BJ (cell line): ENCODE results near the gene SPEM2. TPM values are rescaled to one million over a fixed set of nuclear protein-coding genes. Genes with fewer than 3 reads are reported as not detected.
"Not testable (repeated sequence)": the region's sequence is repeated elsewhere in the genome, so short reads cannot be mapped to it uniquely, and the experiment has no call there.

ENCODE experiments used
- CTCF ChIA-PET: fragments of 350-600 bp; formaldehyde crosslinking; extraction: SDS; loops from one replicate; lab custom pipeline; 2021; ENCODE audit warnings: antibody characterized with exemption, inconsistent platforms; lab: Yijun Ruan, JAX
- POLR2A ChIA-PET: fragments of 300-600 bp; sonication (Branson Sonifier 250); formaldehyde crosslinking; extraction: SDS; loops from one replicate; lab custom pipeline; 2021; ENCODE audit warnings: antibody characterized with exemption; lab: Charles Lee
- DNase-seq: peaks from one replicate; pipeline ENCODE4 v3.0.0-alpha.2; 2011; ENCODE audit warnings: low read depth
- H3K27me3 ChIP-seq: 2 replicates; pipeline ENCODE4 v1.6.0; 2011; ENCODE audit warnings: low read length; ENCODE audit not compliant: control insufficient read depth, insufficient read depth
- H3K36me3 ChIP-seq: 2 replicates; pipeline ENCODE4 v1.5.1; 2011; ENCODE audit warnings: low read length; ENCODE audit not compliant: control insufficient read depth, insufficient read depth
- H3K4me3 ChIP-seq: 2 replicates; pipeline ENCODE4 v1.5.1; 2011; ENCODE audit warnings: low read depth, mild to moderate bottlenecking, control low read depth, low read length
- polyA plus RNA-seq: library from polyadenylated mRNA; depleted of rRNA; stranded (reverse); fragments of >200 nt; gene quantifications from 2 replicates; pipeline ENCODE4 v1.2.3, GENCODE V29; 2011
- TF ChIP-seq, protein P1 (sequence below): IDR thresholded peaks from 2 replicates; pipeline ENCODE4 v1.5.1; 2011; ENCODE audit warnings: low read depth, mild to moderate bottlenecking, control low read depth, inconsistent platforms, low read length, moderate library complexity; ENCODE audit not compliant: insufficient read depth

SPEM2 gene
- polyA plus RNA-seq, 1 experiment = not detected

DNA sequence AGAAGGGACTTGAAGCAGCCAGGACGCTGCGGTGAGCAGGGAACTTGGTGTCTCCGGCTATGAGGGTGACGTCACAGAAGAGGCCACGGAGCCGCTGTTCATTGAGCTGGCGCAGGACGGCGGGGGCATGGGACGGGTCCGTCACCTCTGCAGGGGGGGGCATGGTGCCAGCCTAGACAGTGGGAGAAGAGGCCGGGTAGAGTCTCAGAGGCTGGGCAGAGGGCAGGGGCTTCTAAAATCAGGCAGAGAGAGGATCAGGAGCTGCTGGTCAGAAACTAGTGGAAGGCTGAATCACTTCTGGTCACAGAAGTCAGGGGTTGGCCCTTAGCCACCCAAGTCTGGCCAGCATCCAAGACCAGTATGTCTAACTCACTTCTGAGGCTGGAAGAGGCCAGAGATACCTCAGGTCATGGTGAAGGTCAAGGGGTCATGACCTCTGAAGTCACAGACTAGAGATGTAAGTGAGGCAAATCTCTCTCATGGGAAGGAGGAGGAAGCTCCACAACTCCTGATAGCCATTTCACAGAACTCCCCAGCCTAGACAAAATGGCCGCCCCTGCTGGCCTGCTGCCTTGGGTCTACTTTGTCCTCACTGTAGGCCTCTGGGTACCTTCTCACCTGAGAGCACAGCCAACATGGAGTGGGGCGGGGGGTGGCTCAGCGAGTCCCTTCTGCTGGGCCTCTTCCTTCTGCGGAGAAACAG is 41.4 kb downstream of the SPEM2 start:
- no peak for DNase-seq
- H3K36me3 ChIP-seq = peaks cover 37% of the 10 kb centered on the region
- ChIA-PET POLR2A (interaction anchor here (0.6 kb wide), 1 partner anchor 16 kb away, joined by 3 read pairs; no protein-coding TSS in a partner anchor), CTCF (interaction anchor here (0.6 to 1.4 kb wide), 4 partner anchors 19 to 282 kb away, joined by 3 to 4 read pairs (median 3); no protein-coding TSS in a partner anchor)
- no peaks in the 10 kb centered on the region for H3K27me3 ChIP-seq
- H3K4me3 ChIP-seq = no peak overlapping the region
- TF ChIP-seq, protein P1, sequence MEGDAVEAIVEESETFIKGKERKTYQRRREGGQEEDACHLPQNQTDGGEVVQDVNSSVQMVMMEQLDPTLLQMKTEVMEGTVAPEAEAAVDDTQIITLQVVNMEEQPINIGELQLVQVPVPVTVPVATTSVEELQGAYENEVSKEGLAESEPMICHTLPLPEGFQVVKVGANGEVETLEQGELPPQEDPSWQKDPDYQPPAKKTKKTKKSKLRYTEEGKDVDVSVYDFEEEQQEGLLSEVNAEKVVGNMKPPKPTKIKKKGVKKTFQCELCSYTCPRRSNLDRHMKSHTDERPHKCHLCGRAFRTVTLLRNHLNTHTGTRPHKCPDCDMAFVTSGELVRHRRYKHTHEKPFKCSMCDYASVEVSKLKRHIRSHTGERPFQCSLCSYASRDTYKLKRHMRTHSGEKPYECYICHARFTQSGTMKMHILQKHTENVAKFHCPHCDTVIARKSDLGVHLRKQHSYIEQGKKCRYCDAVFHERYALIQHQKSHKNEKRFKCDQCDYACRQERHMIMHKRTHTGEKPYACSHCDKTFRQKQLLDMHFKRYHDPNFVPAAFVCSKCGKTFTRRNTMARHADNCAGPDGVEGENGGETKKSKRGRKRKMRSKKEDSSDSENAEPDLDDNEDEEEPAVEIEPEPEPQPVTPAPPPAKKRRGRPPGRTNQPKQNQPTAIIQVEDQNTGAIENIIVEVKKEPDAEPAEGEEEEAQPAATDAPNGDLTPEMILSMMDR = no peak

DNA sequence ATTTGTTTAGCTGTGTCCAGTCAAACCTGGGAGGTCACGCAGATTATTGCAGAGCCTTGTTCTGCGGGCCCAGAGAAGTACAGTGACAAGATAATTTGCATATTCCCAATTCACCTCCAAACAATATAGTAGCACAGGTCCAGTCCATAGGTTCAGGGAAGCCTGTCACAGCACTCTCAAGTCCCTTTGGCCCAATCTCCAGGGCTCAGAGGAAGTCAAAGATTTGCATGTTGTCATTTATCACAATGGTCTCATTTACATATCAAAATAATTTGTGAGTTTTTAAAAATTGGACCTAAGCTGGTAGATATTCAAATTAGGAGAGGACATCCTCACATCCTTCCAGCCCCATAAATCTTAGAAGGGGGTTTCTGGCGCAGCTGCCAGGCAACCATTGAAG is 42.1 kb downstream of the SPEM2 start:
- Histone ChIP-seq H3K4me3 (no peak overlapping the region), H3K36me3 (peaks cover 31% of the 10 kb centered on the region), H3K27me3 (no peaks in the 10 kb centered on the region)
- ChIA-PET POLR2A (no interaction called here), CTCF (interaction anchor here (1.2 to 1.4 kb wide), 3 partner anchors 20 to 109 kb away, joined by 3 to 4 read pairs (median 3); no protein-coding TSS in a partner anchor)
- no peak for DNase-seq
- TF ChIP-seq, protein P1 = no peak

GRCh38 chr17:7468290-7468689 is 42.9 kb downstream of the SPEM2 start:
- DNase-seq = no peak
- TF ChIP-seq, protein P1 = no peak
- ChIA-PET POLR2A (no interaction called here), CTCF (no interaction called here)
- Histone ChIP-seq H3K36me3 (peaks cover 24% of the 10 kb centered on the region), H3K4me3 (no peak overlapping the region), H3K27me3 (no peaks in the 10 kb centered on the region)

DNA sequence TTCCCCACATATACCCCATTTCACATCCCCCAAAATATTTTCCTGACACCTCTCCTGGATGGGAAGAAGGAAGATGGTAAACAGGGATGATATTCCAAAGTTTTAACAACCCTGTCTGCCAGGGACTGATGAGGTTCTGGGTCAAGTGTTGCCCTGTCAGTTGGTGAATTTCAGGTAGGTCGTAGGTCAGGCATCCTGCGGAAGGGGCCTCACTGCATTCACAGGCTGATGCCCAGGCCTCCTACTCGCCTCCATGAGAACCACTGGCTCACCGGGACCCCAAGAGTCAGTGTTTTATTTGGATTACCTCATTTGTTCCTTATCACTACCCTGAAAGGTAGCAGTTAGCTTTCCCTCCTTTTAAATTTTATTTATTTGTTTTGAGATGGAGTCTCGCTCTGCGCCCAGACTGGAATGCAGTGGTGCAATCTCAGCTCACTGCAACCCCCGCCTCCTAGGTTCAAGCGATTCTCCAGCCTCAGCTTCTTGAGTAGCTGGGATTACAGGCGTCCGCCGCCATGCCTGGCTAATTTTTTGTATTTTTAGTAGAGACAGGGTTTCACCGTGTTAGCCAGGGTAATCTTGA is 43.5 kb downstream of the SPEM2 start:
- Histone ChIP-seq H3K27me3 (no peaks in the 10 kb centered on the region), H3K4me3 (no peak overlapping the region), H3K36me3 (peaks cover 18% of the 10 kb centered on the region)
- no peak for DNase-seq
- TF ChIP-seq, protein P1 = no peak
- POLR2A ChIA-PET = no interaction called here
- CTCF ChIA-PET = interaction anchor here (2.0 kb wide), 1 partner anchor 17 kb away, joined by 5 read pairs; no protein-coding TSS in a partner anchor

DNA sequence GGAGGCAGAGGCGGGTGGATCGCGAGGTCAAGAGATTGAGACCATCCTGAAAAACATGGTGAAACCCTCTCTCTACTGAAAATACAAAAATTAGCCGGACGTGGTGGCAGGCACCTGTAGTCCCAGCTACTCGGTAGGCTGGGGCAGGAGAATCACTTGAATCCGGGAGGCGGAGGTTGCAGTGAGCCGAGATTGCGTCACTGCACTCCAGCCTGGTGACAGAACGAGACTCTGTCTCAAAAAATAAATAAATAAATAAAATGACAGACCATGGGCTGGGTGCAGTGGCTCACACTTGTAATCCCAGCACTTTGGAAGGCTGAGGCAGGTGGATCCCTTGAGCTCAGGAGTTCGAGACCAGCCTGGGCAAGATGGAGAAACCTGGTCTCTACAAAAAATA is 44.4 kb downstream of the SPEM2 start:
- POLR2A ChIA-PET, H3K27me3 ChIP-seq, DNase-seq, H3K4me3 ChIP-seq: not testable (repeated sequence)
- H3K36me3 ChIP-seq = peaks cover 19% of the 10 kb centered on the region
- CTCF ChIA-PET = interaction anchor here (2.0 kb wide), 1 partner anchor 16 kb away, joined by 5 read pairs; no protein-coding TSS in a partner anchor

DNA sequence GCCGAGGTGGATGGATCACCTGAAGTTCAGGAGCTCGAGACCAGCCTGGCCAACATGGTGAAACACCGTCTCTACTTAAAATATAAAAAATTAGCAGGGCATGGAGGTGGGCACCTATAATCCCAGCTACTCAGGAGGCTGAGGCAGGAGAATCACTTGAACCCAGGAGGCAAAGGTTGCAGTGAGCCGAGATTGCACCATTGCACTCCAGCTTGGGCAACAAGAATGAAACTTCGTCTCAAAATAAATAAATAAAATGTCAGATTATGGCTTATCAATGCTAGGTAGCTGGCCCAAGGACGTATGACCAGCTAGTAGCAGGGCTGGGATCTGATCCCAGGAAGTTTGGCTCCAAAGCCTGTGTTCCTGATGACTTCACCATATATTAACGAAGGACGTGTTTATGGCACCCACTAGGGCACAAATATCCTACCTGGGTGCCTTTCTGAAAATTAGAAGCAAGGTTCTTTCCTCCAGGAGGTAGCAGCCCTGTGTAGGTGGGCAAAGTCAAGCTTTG is 45.1 kb downstream of the SPEM2 start:
- H3K4me3 ChIP-seq, POLR2A ChIA-PET, H3K27me3 ChIP-seq, DNase-seq: not testable (repeated sequence)
- peaks cover 19% of the 10 kb centered on the region for H3K36me3 ChIP-seq
- CTCF ChIA-PET = interaction anchor here (1.0 to 2.0 kb wide), 2 partner anchors 15 to 45 kb away, joined by 3 to 5 read pairs; no protein-coding TSS in a partner anchor
